ENCODE measurements around the gene CDH10.

GRCh38 chr5:24681106-24681505 is 36.3 kb upstream of the CDH10 start:
- TF ChIP-seq CTCF (IDR thresholded peaks at IDR 0.05) (no peak), SMC3 (IDR thresholded peaks at IDR 0.05) (no peak), EP300 (IDR thresholded peaks at IDR 0.05) (no peak), CHD2 (IDR thresholded peaks at IDR 0.05; ENCODE audit: low read length, partially characterized antibody) (no peak), RFX5 (IDR thresholded peaks at IDR 0.05) (no peak), CBX2 (IDR thresholded peaks at IDR 0.05; ENCODE audit: borderline replicate concordance, low read depth) (no peak), MAX (IDR thresholded peaks at IDR 0.05) (no peak), USF2 (IDR thresholded peaks at IDR 0.05) (no peak)

Data from A549 (cell line).